ENCODE data around the gene EPS8.

Gene EPS8

GRCh38 chr12:15732341-15733061 is 56.7 kb downstream of the EPS8 start:
- DNase-seq (ENCODE audit: low read depth in 2 of 2), result peak; percentile 51 to 81
- no peak for TF ChIP-seq CTCF (IDR thresholded peaks at IDR 0.05; ENCODE audit: low read depth, low read length)
- no peak overlapping the region for H3K4me3 ChIP-seq (replicated peaks in 1 of 2; ENCODE audit: low read depth in 2 of 2, low read length in 2 of 2)

DNA sequence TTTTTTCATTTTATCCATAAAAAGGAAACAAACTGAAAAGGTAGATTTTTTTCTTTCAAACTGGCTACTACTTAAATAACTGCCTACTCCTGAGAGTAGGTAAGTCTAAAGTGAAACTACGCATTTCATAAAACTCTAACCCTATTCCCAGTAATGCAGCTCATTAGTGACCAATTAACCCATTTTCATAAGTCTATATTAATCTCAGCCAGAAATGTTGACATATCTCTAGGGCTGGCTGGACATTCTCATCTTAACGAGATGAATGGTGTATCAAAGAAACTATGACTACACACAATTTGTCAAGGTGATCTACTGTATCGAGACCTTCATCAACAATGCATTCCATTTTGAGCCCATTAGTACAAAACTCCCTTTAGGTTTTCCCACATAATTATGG is 57.2 kb downstream of the EPS8 start:
- TF ChIP-seq CTCF (IDR thresholded peaks at IDR 0.05; ENCODE audit: low read depth, low read length), result no peak
- no peak overlapping the region for H3K4me3 ChIP-seq (replicated peaks in 1 of 2; ENCODE audit: low read depth in 2 of 2, low read length in 2 of 2)
- no peak for DNase-seq (ENCODE audit: low read depth in 2 of 2)

GRCh38 chr12:15729097-15729496 is 60.1 kb downstream of the EPS8 start:
- DNase-seq (ENCODE audit: low read depth in 2 of 2), result no peak
- H3K4me3 ChIP-seq (replicated peaks in 1 of 2; ENCODE audit: low read depth in 2 of 2, low read length in 2 of 2), result no peak overlapping the region

GRCh38 chr12:15728118-15728598 is 61.0 kb downstream of the EPS8 start:
- TF ChIP-seq CTCF (IDR thresholded peaks at IDR 0.05; ENCODE audit: low read depth, low read length), result no peak
- no peak overlapping the region for H3K4me3 ChIP-seq (replicated peaks in 1 of 2; ENCODE audit: low read depth in 2 of 2, low read length in 2 of 2)
- peak; percentile 72 to 93 for DNase-seq (ENCODE audit: low read depth in 2 of 2)

More at GRCh38 chr12:15729097-15729496, 60.1 kb downstream of the EPS8 start:
- TF ChIP-seq CTCF (IDR thresholded peaks at IDR 0.05; ENCODE audit: low read depth, low read length), result no peak

GRCh38 chr12:15726878-15727150 is 62.4 kb downstream of the EPS8 start:
- no peak for TF ChIP-seq CTCF (IDR thresholded peaks at IDR 0.05; ENCODE audit: low read depth, low read length)
- DNase-seq (ENCODE audit: low read depth in 2 of 2), result no peak

GRCh38 chr12:15726027-15726877 is 62.9 kb downstream of the EPS8 start:
- TF ChIP-seq CTCF (IDR thresholded peaks at IDR 0.05; ENCODE audit: low read depth, low read length), result no peak
- no peak overlapping the region for H3K4me3 ChIP-seq (replicated peaks in 1 of 2; ENCODE audit: low read depth in 2 of 2, low read length in 2 of 2)
- peak in 1 of 2 donors; percentile 43 for DNase-seq (ENCODE audit: low read depth in 2 of 2)

More at GRCh38 chr12:15726878-15727150, 62.4 kb downstream of the EPS8 start:
- no peak overlapping the region for H3K4me3 ChIP-seq (replicated peaks in 1 of 2; ENCODE audit: low read depth in 2 of 2, low read length in 2 of 2)

Measured in cardiac fibroblast (primary cell).